Gastroesophageal sphincter (tissue), 3 donors: ENCODE measurements around the gene ALDH1L1.

Source experiments
- POLR2A ChIP-seq, 2 donors: fragments of 450-650 bp; IDR thresholded peaks; one replicate each; pipeline ENCODE4 v1.6.1; 2017; ENCODE audit warnings: antibody characterized with exemption in 2 of 2, mild to moderate bottlenecking in 2 of 2, moderate library complexity in 1 of 2
- TF ChIP-seq, protein P1 (sequence below), 4 experiments: fragments of 200-600 bp in 2 of 4; fragments of 450-650 bp in 2 of 4; sonication (generic) in 1 of 4; IDR thresholded peaks; one replicate each; pipeline ENCODE4 v1.5.1; 2017 to 2019; ENCODE audit warnings: antibody characterized with exemption in 4 of 4, mild to moderate bottlenecking in 2 of 4, moderate library complexity in 2 of 4

- TF ChIP-seq, protein P1, sequence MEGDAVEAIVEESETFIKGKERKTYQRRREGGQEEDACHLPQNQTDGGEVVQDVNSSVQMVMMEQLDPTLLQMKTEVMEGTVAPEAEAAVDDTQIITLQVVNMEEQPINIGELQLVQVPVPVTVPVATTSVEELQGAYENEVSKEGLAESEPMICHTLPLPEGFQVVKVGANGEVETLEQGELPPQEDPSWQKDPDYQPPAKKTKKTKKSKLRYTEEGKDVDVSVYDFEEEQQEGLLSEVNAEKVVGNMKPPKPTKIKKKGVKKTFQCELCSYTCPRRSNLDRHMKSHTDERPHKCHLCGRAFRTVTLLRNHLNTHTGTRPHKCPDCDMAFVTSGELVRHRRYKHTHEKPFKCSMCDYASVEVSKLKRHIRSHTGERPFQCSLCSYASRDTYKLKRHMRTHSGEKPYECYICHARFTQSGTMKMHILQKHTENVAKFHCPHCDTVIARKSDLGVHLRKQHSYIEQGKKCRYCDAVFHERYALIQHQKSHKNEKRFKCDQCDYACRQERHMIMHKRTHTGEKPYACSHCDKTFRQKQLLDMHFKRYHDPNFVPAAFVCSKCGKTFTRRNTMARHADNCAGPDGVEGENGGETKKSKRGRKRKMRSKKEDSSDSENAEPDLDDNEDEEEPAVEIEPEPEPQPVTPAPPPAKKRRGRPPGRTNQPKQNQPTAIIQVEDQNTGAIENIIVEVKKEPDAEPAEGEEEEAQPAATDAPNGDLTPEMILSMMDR (IDR thresholded peaks at IDR 0.05): no peak
- no peak for TF ChIP-seq POLR2A (IDR thresholded peaks at IDR 0.05)
These were observed 26.6 kb downstream of the ALDH1L1 start for GRCh38 chr3:126153695-126154360.
